OCI-LY1 (cell line): ENCODE measurements around the gene FANCC.

Experiments used
- EZH2 ChIP-seq: fragments of 200-600 bp; sonication (generic), shearing (Covaris generic); IDR thresholded peaks from 2 replicates; pipeline ENCODE4 v1.8.0; 2017; ENCODE audit warnings: borderline replicate concordance, mixed run types, mild to moderate bottlenecking, antibody characterized with exemption, low read length, moderate library complexity, mixed read lengths
- TF ChIP-seq, protein P1 (sequence below): fragments of 200-600 bp; sonication (generic), shearing (Covaris generic); IDR thresholded peaks from 2 replicates; pipeline ENCODE4 v1.5.1; 2017; ENCODE audit warnings: mild to moderate bottlenecking, antibody characterized with exemption, low read length, moderate library complexity, mixed read lengths

DNA sequence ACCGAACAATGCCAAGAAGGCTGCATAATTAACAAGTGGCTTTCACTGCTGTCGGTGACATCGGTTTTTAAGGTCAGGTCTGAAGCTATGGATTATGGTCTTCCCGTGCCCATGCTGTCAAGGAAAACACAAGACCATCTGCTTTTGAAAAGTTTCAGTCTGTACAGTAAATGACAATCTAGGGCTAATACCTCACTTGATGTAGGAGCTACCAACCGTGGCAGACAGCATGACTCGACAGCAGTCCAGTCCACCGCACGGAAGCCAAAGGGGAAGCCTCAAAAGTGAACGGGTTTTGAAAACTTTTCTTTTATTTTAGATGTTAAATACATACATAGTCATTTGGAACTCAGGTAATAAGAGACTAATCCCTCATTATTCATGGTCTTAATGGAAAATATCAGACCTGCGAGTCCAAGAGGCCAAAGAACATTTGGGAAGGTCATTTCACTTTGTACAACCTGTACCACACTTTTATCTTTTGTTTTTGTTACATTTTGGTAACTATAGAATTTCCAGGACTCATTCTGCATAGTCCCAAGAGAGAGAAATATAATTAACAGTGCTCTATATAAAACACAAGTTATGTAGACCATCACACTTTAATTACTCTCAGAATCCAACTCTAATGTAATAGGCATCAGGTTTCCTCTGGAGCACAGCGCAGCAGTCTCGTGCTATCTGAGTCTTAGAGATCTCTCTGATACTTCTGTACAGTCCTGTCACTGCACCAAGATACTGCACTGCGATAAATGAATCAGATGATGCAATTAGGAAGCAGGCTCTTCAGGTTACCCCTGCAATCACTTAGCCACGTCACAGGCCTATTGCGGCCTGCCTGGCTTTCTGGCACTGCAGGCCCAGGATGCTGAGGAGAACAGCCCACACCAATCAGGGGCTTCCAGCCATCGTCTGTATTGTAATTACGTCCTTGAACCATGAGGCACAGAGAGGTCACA, 184.9 kb downstream of the FANCC start:
- TF ChIP-seq, protein P1, sequence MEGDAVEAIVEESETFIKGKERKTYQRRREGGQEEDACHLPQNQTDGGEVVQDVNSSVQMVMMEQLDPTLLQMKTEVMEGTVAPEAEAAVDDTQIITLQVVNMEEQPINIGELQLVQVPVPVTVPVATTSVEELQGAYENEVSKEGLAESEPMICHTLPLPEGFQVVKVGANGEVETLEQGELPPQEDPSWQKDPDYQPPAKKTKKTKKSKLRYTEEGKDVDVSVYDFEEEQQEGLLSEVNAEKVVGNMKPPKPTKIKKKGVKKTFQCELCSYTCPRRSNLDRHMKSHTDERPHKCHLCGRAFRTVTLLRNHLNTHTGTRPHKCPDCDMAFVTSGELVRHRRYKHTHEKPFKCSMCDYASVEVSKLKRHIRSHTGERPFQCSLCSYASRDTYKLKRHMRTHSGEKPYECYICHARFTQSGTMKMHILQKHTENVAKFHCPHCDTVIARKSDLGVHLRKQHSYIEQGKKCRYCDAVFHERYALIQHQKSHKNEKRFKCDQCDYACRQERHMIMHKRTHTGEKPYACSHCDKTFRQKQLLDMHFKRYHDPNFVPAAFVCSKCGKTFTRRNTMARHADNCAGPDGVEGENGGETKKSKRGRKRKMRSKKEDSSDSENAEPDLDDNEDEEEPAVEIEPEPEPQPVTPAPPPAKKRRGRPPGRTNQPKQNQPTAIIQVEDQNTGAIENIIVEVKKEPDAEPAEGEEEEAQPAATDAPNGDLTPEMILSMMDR = no peak
- TF ChIP-seq EZH2 = no peak
